GM12878 (cell line): ENCODE results near the gene GPR78. TPM values are rescaled to one million over a fixed set of nuclear protein-coding genes. Genes with fewer than 3 reads are reported as not detected.

ENCODE experiments used
- ATAC-seq: fragments of 200-7000 bp; cut with Tn5 transposase; 3 replicates; pipeline ENCODE4 v1.9.1; 2020; ENCODE audit warnings: mild to moderate bottlenecking, moderate library complexity
- BruUV-seq: library from RNA; stranded (reverse); fragments of 400-500 nt; replicated peaks from 2 replicates; lab custom pipeline; 2021; lab: Mats Ljungman, UMichigan
- CTCF ChIA-PET: fragments of 300-600 bp; sonication (Branson Sonifier 250); formaldehyde crosslinking; extraction: SDS; loops from one replicate; lab custom pipeline; 2021; ENCODE audit warnings: inconsistent platforms; lab: Yijun Ruan, JAX
- POLR2A ChIA-PET: fragments of 350-600 bp; formaldehyde crosslinking; extraction: SDS; loops from one replicate; lab custom pipeline; 2021; ENCODE audit warnings: inconsistent platforms; lab: Charles Lee
- RAD21 ChIA-PET: fragments of 300-600 bp; sonication (Branson Sonifier 250); formaldehyde crosslinking; loops from one replicate; lab custom pipeline; 2023; ENCODE audit warnings: antibody characterized with exemption; ENCODE audit not compliant: unreplicated experiment; lab: Charles Lee
- SMC1A ChIA-PET: fragments of 300-600 bp; sonication (Branson Sonifier 250); formaldehyde crosslinking; loops from one replicate; lab custom pipeline; 2023; ENCODE audit not compliant: unreplicated experiment, uncharacterized antibody; lab: Charles Lee
- DNase-seq: peaks from one replicate; pipeline ENCODE4 v3.0.0-alpha.2; 2011; ENCODE audit warnings: low read depth, low spot score
- FAIRE-seq: peaks from 3 replicates; lab custom pipeline; 2011; peaks lifted over from hg19 to GRCh38; lab: Jason Lieb, UNC
- H2AFZ ChIP-seq: 2 replicates; pipeline ENCODE4 v1.6.0; 2011; ENCODE audit warnings: low read depth, low read length, control low read depth; ENCODE audit not compliant: control insufficient read depth
- H3K27ac ChIP-seq: 2 replicates; pipeline ENCODE4 v1.5.1; 2011; ENCODE audit warnings: control low read depth; ENCODE audit not compliant: control insufficient read depth, insufficient read depth
- H3K27me3 ChIP-seq, 2 experiments: replicated peaks in 1 of 2; 2 replicates each; pipeline versions ENCODE4 v1.6.0 to v1.6.1; 2011; ENCODE audit warnings: low read length in 1 of 2; ENCODE audit not compliant: control insufficient read depth in 2 of 2, insufficient read depth in 2 of 2
- H3K36me3 ChIP-seq, 2 experiments: 2 replicates each; pipeline ENCODE4 v1.5.1; 2011; ENCODE audit warnings: low read length in 1 of 2; ENCODE audit not compliant: control insufficient read depth in 2 of 2, insufficient read depth in 2 of 2
- H3K4me1 ChIP-seq: 2 replicates; pipeline ENCODE4 v1.6.1; 2011; ENCODE audit warnings: mild to moderate bottlenecking, low read length, moderate library complexity, mixed read lengths; ENCODE audit not compliant: control insufficient read depth, insufficient read depth
- H3K4me2 ChIP-seq: 2 replicates; pipeline ENCODE4 v1.6.0; 2011; ENCODE audit warnings: control low read depth; ENCODE audit not compliant: control insufficient read depth, insufficient read depth
- H3K4me3 ChIP-seq: fragments of 200-600 bp; sonication (generic); 2 replicates; pipeline ENCODE4 v1.5.1; 2016
- H3K79me2 ChIP-seq: 2 replicates; pipeline ENCODE4 v1.6.0; 2011; ENCODE audit warnings: low read length; ENCODE audit not compliant: control insufficient read depth, insufficient read depth
- H3K9ac ChIP-seq: 2 replicates; pipeline ENCODE4 v1.8.0; 2011; ENCODE audit warnings: low read length, control low read depth, mixed read lengths; ENCODE audit not compliant: control insufficient read depth, insufficient read depth
- H3K9me3 ChIP-seq: replicated peaks from 3 replicates; pipeline ENCODE4 v1.5.1; 2011; ENCODE audit warnings: mild to moderate bottlenecking, low read length; ENCODE audit not compliant: control insufficient read depth, insufficient read depth
- H4K20me1 ChIP-seq: 2 replicates; pipeline ENCODE4 v1.6.0; 2011; ENCODE audit not compliant: control insufficient read depth, insufficient read depth
- CREM ChIP-seq: IDR thresholded peaks from 2 replicates; pipeline ENCODE4 v1.6.1; 2014; ENCODE audit warnings: antibody characterized with exemption, low read depth
- EGR1 ChIP-seq, 2 experiments: IDR thresholded peaks; 1 replicate in 1 of 2; 2 replicates in 1 of 2; pipeline ENCODE4 v1.6.1; 2011 to 2012; ENCODE audit warnings: low read depth in 2 of 2, low read length in 2 of 2, borderline replicate concordance in 1 of 2, mild to moderate bottlenecking in 1 of 2, moderate library complexity in 1 of 2
- GABPA ChIP-seq: IDR thresholded peaks from 2 replicates; pipeline ENCODE4 v1.6.1; 2014; ENCODE audit warnings: antibody characterized with exemption, low read depth, mild to moderate bottlenecking, inconsistent platforms
- GATAD2B ChIP-seq: fragments of 450-650 bp; conservative IDR thresholded peaks from 2 replicates; pipeline ENCODE4 v1.6.1; 2017; ENCODE audit warnings: low read depth, mild to moderate bottlenecking, moderate library complexity
- KDM1A ChIP-seq: fragments of 200-600 bp; sonication (generic); IDR thresholded peaks from 2 replicates; pipeline ENCODE4 v1.6.1; 2016; ENCODE audit warnings: borderline replicate concordance
- RFX5 ChIP-seq: IDR thresholded peaks from 2 replicates; pipeline ENCODE4 v1.6.1; 2011; ENCODE audit warnings: low read depth, low read length, improper control_type of control experiment
- SMAD1 ChIP-seq: fragments of 450-650 bp; IDR thresholded peaks from 2 replicates; pipeline ENCODE4 v1.6.1; 2018; ENCODE audit warnings: mild to moderate bottlenecking, low read depth; ENCODE audit not compliant: partially characterized antibody
- SUZ12 ChIP-seq: fragments of 200-600 bp; sonication (generic); IDR thresholded peaks from one replicate; pipeline ENCODE4 v1.6.1; 2018; ENCODE audit warnings: antibody characterized with exemption, mild to moderate bottlenecking; ENCODE audit not compliant: unreplicated experiment
- TARDBP ChIP-seq: IDR thresholded peaks from 2 replicates; pipeline ENCODE4 v1.6.1; 2016; ENCODE audit warnings: borderline replicate concordance
- ZBTB33 ChIP-seq: fragments of 450-650 bp; IDR thresholded peaks from 2 replicates; pipeline ENCODE4 v1.6.1; 2017; ENCODE audit warnings: mild to moderate bottlenecking
- ZNF217 ChIP-seq: fragments of 450-650 bp; IDR thresholded peaks from 2 replicates; pipeline ENCODE4 v1.6.1; 2017; ENCODE audit warnings: antibody characterized with exemption, mild to moderate bottlenecking
- ZNF274 ChIP-seq: IDR thresholded peaks from one replicate; pipeline ENCODE4 v1.8.0; 2011; ENCODE audit not compliant: insufficient read length, insufficient read depth
- WGBS: methylation state at CpG from one replicate; pipeline ENCODE4 v1.1.6; 2016; ENCODE audit warnings: low lambda C conversion rate; ENCODE audit not compliant: insufficient replicate concordance, insufficient coverage; ENCODE audit errors: missing lambda C conversion rate; 5-methylcytosine and 5-hydroxymethylcytosine counted together
- in situ Hi-C: fragments of 300-500 bp; cut with MboI; formaldehyde crosslinking; loops from 9 replicates; pipeline ENCODE4 v1.14.3; 2018; ENCODE audit warnings: mixed read lengths
- intact Hi-C: fragments of 100-400 bp; cut with micrococcal nuclease; formaldehyde crosslinking; loops from one replicate; pipeline ENCODE4 v1.14.2; 2022; ENCODE audit not compliant: unreplicated experiment
- polyA plus RNA-seq, 11 experiments: library from polyadenylated mRNA; depleted of rRNA in 4 of 11; unstranded in 6 of 11; stranded (reverse) in 5 of 11; fragments of >200 nt; fragmentation: Nextera tagmentation in 4 of 11; fragmentation: Illumina TruSeq in 1 of 11; extraction: Ambion mirVana in 4 of 11; extraction: Trizol in 1 of 11; gene quantifications; 1 replicate in 1 of 11; 2 replicates in 10 of 11; pipeline versions ENCODE4 v1.2.1 to v1.2.3, GENCODE V29; 2011 to 2016; ENCODE audit warnings: inconsistent platforms in 2 of 11, missing spikeins in 2 of 11, low read depth in 1 of 11
- total RNA-seq, 4 experiments: library from RNA; depleted of rRNA in 3 of 4; stranded (reverse); fragments of >200 nt in 3 of 4; fragmentation: Illumina TruSeq in 1 of 4; extraction: Trizol in 1 of 4; gene quantifications; 2 replicates each; pipeline versions ENCODE4 v1.2.1 to v1.2.3, GENCODE V29; 2013 to 2021
- TF ChIP-seq, protein P1 (sequence below): IDR thresholded peaks from 2 replicates; pipeline ENCODE4 v1.6.1; 2012; ENCODE audit warnings: low read depth, low read length, improper control_type of control experiment
- TF ChIP-seq, protein P2 (sequence below): IDR thresholded peaks from 2 replicates; pipeline ENCODE4 v1.6.1; 2011; ENCODE audit warnings: low read depth, low read length, improper control_type of control experiment, borderline replicate concordance

The GPR78 gene
- total and polyA plus RNA-seq, 10 of the 15 experiments (the other 5 are each of a cell fraction or from before 2014, with no cell fraction given): 0.03 TPM; not detected in 9

DNA sequence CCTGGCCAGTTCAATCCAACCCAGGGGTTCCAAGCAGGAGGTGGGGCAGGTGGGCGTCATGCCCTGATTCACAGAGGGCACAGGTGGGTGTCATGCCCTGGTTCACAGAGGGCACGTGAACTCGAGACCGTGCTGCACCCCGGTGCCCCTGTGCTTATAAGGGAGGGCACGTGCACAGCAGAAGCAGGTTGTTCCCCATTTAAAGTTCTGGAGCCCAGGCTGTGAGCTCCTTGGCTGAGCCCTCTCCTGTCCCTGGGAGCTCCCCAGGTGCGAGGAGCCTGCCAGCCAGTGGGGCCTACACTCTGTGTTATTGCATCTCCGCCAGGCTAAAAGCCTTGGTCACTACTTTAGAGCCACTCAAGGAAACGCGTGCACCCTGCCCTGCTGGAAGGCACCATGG, 9.1 kb downstream of the GPR78 start:
- Histone ChIP-seq H2AFZ (no peak overlapping the region), H4K20me1 (no peaks in the 10 kb centered on the region), H3K4me1 (no peaks in the 10 kb centered on the region), H3K27me3 (peaks cover 2 to 9% of the 10 kb centered on the region in 2 experiments; a peak in 3 of 4 replicates), H3K79me2 (no peaks in the 10 kb centered on the region), H3K4me2 (no peak overlapping the region), H3K9me3 (no peaks in the 10 kb centered on the region), H3K27ac (no peak overlapping the region), H3K4me3 (no peak overlapping the region), H3K9ac (no peak overlapping the region), H3K36me3 (no peaks in the 10 kb centered on the region)
- in situ Hi-C loops (no loop called here), intact Hi-C loops (no loop called here)
- ChIA-PET CTCF (no interaction called here), RAD21 (interaction anchor here (1.2 kb wide), 1 partner anchor 121 kb away, joined by 3 read pairs; no protein-coding TSS in a partner anchor), POLR2A (no interaction called here), SMC1A (no interaction called here)
- no peak for TF ChIP-seq KDM1A
- no peak for TF ChIP-seq EGR1 (IDR thresholded peaks at IDR 0.05; ENCODE audit: borderline replicate concordance in 1 of 2, low read depth in 2 of 2, low read length in 2 of 2)
- TF ChIP-seq ZNF274: no peak
- TF ChIP-seq, protein P1, sequence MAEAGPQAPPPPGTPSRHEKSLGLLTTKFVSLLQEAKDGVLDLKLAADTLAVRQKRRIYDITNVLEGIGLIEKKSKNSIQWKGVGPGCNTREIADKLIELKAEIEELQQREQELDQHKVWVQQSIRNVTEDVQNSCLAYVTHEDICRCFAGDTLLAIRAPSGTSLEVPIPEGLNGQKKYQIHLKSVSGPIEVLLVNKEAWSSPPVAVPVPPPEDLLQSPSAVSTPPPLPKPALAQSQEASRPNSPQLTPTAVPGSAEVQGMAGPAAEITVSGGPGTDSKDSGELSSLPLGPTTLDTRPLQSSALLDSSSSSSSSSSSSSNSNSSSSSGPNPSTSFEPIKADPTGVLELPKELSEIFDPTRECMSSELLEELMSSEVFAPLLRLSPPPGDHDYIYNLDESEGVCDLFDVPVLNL: no peak
- no peak for TF ChIP-seq TARDBP
- no peak for TF ChIP-seq GATAD2B
- TF ChIP-seq SUZ12: no peak
- TF ChIP-seq RFX5: no peak
- TF ChIP-seq ZBTB33: no peak
- TF ChIP-seq ZNF217: no peak
- no peak for TF ChIP-seq SMAD1
- TF ChIP-seq, protein P2, sequence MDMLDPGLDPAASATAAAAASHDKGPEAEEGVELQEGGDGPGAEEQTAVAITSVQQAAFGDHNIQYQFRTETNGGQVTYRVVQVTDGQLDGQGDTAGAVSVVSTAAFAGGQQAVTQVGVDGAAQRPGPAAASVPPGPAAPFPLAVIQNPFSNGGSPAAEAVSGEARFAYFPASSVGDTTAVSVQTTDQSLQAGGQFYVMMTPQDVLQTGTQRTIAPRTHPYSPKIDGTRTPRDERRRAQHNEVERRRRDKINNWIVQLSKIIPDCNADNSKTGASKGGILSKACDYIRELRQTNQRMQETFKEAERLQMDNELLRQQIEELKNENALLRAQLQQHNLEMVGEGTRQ: no peak
- TF ChIP-seq CREM: no peak
- TF ChIP-seq GABPA: no peak
- BruUV-seq: no TSS peak
- ATAC-seq: no peak
- 23% methylated on average over 10 of the region's 10 CpGs for WGBS
- FAIRE-seq: no peak
- no peak for DNase-seq
